ENCODE measurements around the gene SEMG1.

SEMG1 gene

GRCh38 chr20:45209924-45210323, 3.1 kb downstream of the SEMG1 start:
- no peak overlapping the region for H3K9ac ChIP-seq (ENCODE audit: low read depth, low read length, poor library complexity, severe bottlenecking)
- no peak overlapping the region for H3K4me3 ChIP-seq (ENCODE audit: low read length, poor library complexity, severe bottlenecking)
- H3K4me2 ChIP-seq (ENCODE audit: low read depth, low read length, poor library complexity, severe bottlenecking), result no peak overlapping the region
- no peak overlapping the region for H2AFZ ChIP-seq (ENCODE audit: low read length)
- H3K27me3 ChIP-seq (ENCODE audit: insufficient read depth, low read length, poor library complexity, severe bottlenecking), result no peaks in the 10 kb centered on the region
- no peaks in the 10 kb centered on the region for H3K36me3 ChIP-seq (ENCODE audit: insufficient read depth, low read length)
- no peaks in the 10 kb centered on the region for H4K20me1 ChIP-seq (ENCODE audit: insufficient read depth, low read length, poor library complexity, severe bottlenecking)
- no peaks in the 10 kb centered on the region for H3K4me1 ChIP-seq (ENCODE audit: insufficient read depth, low read length, poor library complexity, severe bottlenecking)
- H3K9me2 ChIP-seq (replicated peaks; ENCODE audit: low read depth, low read length), result no peaks in the 10 kb centered on the region
- H3K79me2 ChIP-seq (ENCODE audit: insufficient read depth, low read length), result no peaks in the 10 kb centered on the region
- no peaks in the 10 kb centered on the region for H3F3A ChIP-seq (ENCODE audit: low read depth)
- no peaks in the 10 kb centered on the region for H3K9me3 ChIP-seq (ENCODE audit: insufficient read depth, low read depth, low read length)
- TF ChIP-seq EZH2phosphoT487 (IDR thresholded peaks at IDR 0.05; ENCODE audit: borderline replicate concordance), result no peak
- TF ChIP-seq CTCF (conservative IDR thresholded peaks at IDR 0.05; ENCODE audit: low read length), result no peak

GRCh38 chr20:45211569-45212474, 5.0 kb downstream of the SEMG1 start:
- Histone ChIP-seq H3K27me3 (ENCODE audit: insufficient read depth, low read length, poor library complexity, severe bottlenecking) (no peaks in the 10 kb centered on the region), H3K36me3 (ENCODE audit: insufficient read depth, low read length) (no peaks in the 10 kb centered on the region), H3K9me2 (replicated peaks; ENCODE audit: low read depth, low read length) (no peaks in the 10 kb centered on the region), H4K20me1 (ENCODE audit: insufficient read depth, low read length, poor library complexity, severe bottlenecking) (no peaks in the 10 kb centered on the region), H3K4me3 (ENCODE audit: low read length, poor library complexity, severe bottlenecking) (no peak overlapping the region), H3K9ac (ENCODE audit: low read depth, low read length, poor library complexity, severe bottlenecking) (no peak overlapping the region), H3F3A (ENCODE audit: low read depth) (no peaks in the 10 kb centered on the region), H3K79me2 (ENCODE audit: insufficient read depth, low read length) (no peaks in the 10 kb centered on the region), H3K4me2 (ENCODE audit: low read depth, low read length, poor library complexity, severe bottlenecking) (no peak overlapping the region), H3K4me1 (ENCODE audit: insufficient read depth, low read length, poor library complexity, severe bottlenecking) (no peaks in the 10 kb centered on the region), H3K9me3 (ENCODE audit: insufficient read depth, low read depth, low read length) (no peaks in the 10 kb centered on the region), H2AFZ (ENCODE audit: low read length) (no peak overlapping the region)
- TF ChIP-seq EZH2phosphoT487 (IDR thresholded peaks at IDR 0.05; ENCODE audit: borderline replicate concordance), result no peak
- TF ChIP-seq CTCF (conservative IDR thresholded peaks at IDR 0.05; ENCODE audit: low read length), result no peak

GRCh38 chr20:45212836-45213235, 6.0 kb downstream of the SEMG1 start:
- Histone ChIP-seq H4K20me1 (ENCODE audit: insufficient read depth, low read length, poor library complexity, severe bottlenecking) (no peaks in the 10 kb centered on the region), H3K4me1 (ENCODE audit: insufficient read depth, low read length, poor library complexity, severe bottlenecking) (no peaks in the 10 kb centered on the region), H3K9ac (ENCODE audit: low read depth, low read length, poor library complexity, severe bottlenecking) (no peak overlapping the region), H3K4me2 (ENCODE audit: low read depth, low read length, poor library complexity, severe bottlenecking) (no peak overlapping the region), H3F3A (ENCODE audit: low read depth) (no peaks in the 10 kb centered on the region), H3K27me3 (ENCODE audit: insufficient read depth, low read length, poor library complexity, severe bottlenecking) (no peaks in the 10 kb centered on the region), H3K4me3 (ENCODE audit: low read length, poor library complexity, severe bottlenecking) (no peak overlapping the region), H3K36me3 (ENCODE audit: insufficient read depth, low read length) (no peaks in the 10 kb centered on the region), H3K9me2 (replicated peaks; ENCODE audit: low read depth, low read length) (no peaks in the 10 kb centered on the region), H2AFZ (ENCODE audit: low read length) (no peak overlapping the region), H3K9me3 (ENCODE audit: insufficient read depth, low read depth, low read length) (no peaks in the 10 kb centered on the region), H3K79me2 (ENCODE audit: insufficient read depth, low read length) (no peaks in the 10 kb centered on the region)
- no peak for TF ChIP-seq CTCF (conservative IDR thresholded peaks at IDR 0.05; ENCODE audit: low read length)
- TF ChIP-seq EZH2phosphoT487 (IDR thresholded peaks at IDR 0.05; ENCODE audit: borderline replicate concordance), result no peak
